HG03521 (cell line): ENCODE measurements around the gene CEP43.

Source experiments
- ATAC-seq: cut with Tn5 transposase; IDR thresholded peaks from one replicate; pipeline ENCODE4 v1.9.1; 2021; ENCODE audit warnings: mild to moderate bottlenecking, moderate library complexity; ENCODE audit not compliant: unreplicated experiment

Gene CEP43

GRCh38 chr6:166966268-166966667 lies 32.9 kb upstream of the CEP43 start:
- no peak for ATAC-seq

GRCh38 chr6:166969390-166970002 lies 29.7 kb upstream of the CEP43 start:
- no peak for ATAC-seq

GRCh38 chr6:166970091-166970490 lies 29.1 kb upstream of the CEP43 start:
- ATAC-seq, result no peak

- ATAC-seq, result no peak
Measured at GRCh38 chr6:166970776-166971175, 28.4 kb upstream of the CEP43 start.

GRCh38 chr6:166971271-166971670 lies 27.9 kb upstream of the CEP43 start:
- no peak for ATAC-seq

GRCh38 chr6:166972101-166972500 lies 27.1 kb upstream of the CEP43 start:
- no peak for ATAC-seq

GRCh38 chr6:166976636-166977035 lies 22.6 kb upstream of the CEP43 start:
- no peak for ATAC-seq

- ATAC-seq, result no peak
Measured at GRCh38 chr6:166977621-166978525, 21.3 kb upstream of the CEP43 start.

GRCh38 chr6:166980738-166981137 lies 18.5 kb upstream of the CEP43 start:
- no peak for ATAC-seq

GRCh38 chr6:166987448-166987847 lies 11.7 kb upstream of the CEP43 start:
- ATAC-seq, result no peak

- no peak for ATAC-seq
Measured at GRCh38 chr6:166987930-166988329, 11.3 kb upstream of the CEP43 start.

GRCh38 chr6:166988674-166989201 lies 10.5 kb upstream of the CEP43 start:
- ATAC-seq, result no peak

- ATAC-seq, result no peak
Measured at GRCh38 chr6:166989427-166990032, 9.7 kb upstream of the CEP43 start.

GRCh38 chr6:166996406-166996805 lies 2.8 kb upstream of the CEP43 start:
- no peak for ATAC-seq

- no peak for ATAC-seq
Measured at GRCh38 chr6:166997348-166997747, 1.8 kb upstream of the CEP43 start.

GRCh38 chr6:166997768-166998255 lies 1.4 kb upstream of the CEP43 start:
- no peak for ATAC-seq

- ATAC-seq, result no peak
Measured at GRCh38 chr6:166998256-166999144, 697 bp upstream of the CEP43 start.

GRCh38 chr6:166999884-167000253 lies 672 bp downstream of the CEP43 start:
- ATAC-seq, result no peak

- no peak for ATAC-seq
Measured at GRCh38 chr6:167000759-167001158, 1.6 kb downstream of the CEP43 start.

GRCh38 chr6:167005350-167006159 lies 6.4 kb downstream of the CEP43 start:
- ATAC-seq, result no peak
